PC-9 (cell line): ENCODE results near the gene FSHB. TPM values are rescaled to one million over a fixed set of nuclear protein-coding genes. Genes with fewer than 3 reads are reported as not detected.

Source experiments
- Bru-seq: library from RNA; stranded (reverse); fragments of 400-500 nt; gene quantifications from one replicate; lab custom pipeline; 2021; lab: Mats Ljungman, UMichigan
- BruChase-seq, 2 experiments: library from RNA; stranded (reverse); fragments of 400-500 nt; gene quantifications; one replicate each; lab custom pipeline; 2021; lab: Mats Ljungman, UMichigan
- BruUV-seq: library from RNA; stranded (reverse); fragments of 400-500 nt; replicated peaks from 2 replicates; lab custom pipeline; 2021; lab: Mats Ljungman, UMichigan
- CTCF ChIA-PET: fragments of 300-600 bp; sonication (Branson Sonifier 250); formaldehyde crosslinking; loops from one replicate; lab custom pipeline; 2022; ENCODE audit warnings: antibody characterized with exemption; lab: Charles Lee
- POLR2A ChIA-PET: fragments of 300-600 bp; sonication (Branson Sonifier 250); formaldehyde crosslinking; loops from one replicate; lab custom pipeline; 2022; ENCODE audit warnings: antibody characterized with exemption; ENCODE audit not compliant: unreplicated experiment; lab: Charles Lee
- DNase-seq, 2 experiments: peaks; one replicate each; pipeline versions ENCODE4 v3.0.0 to v3.0.0-alpha.2; 2015 to 2022; ENCODE audit warnings: mixed read lengths in 1 of 2
- H2AFZ ChIP-seq: fragments of 200-600 bp; sonication (generic); 2 replicates; pipeline ENCODE4 v1.8.1; 2017; ENCODE audit warnings: antibody characterized with exemption
- H3F3A ChIP-seq: fragments of 200-600 bp; sonication (generic); 2 replicates; pipeline ENCODE4 v1.8.1; 2017; ENCODE audit warnings: antibody characterized with exemption, mild to moderate bottlenecking, low read depth; ENCODE audit not compliant: insufficient read depth
- H3K27ac ChIP-seq: fragments of 200-600 bp; sonication (generic); 2 replicates; pipeline ENCODE4 v1.6.1; 2016; ENCODE audit warnings: mixed run types
- H3K27me3 ChIP-seq: fragments of 200-600 bp; sonication (generic); 2 replicates; pipeline ENCODE4 v1.6.1; 2016; ENCODE audit warnings: low read depth, mixed run types; ENCODE audit not compliant: insufficient read depth
- H3K36me3 ChIP-seq: fragments of 200-600 bp; sonication (generic); 2 replicates; pipeline ENCODE4 v1.6.1; 2016; ENCODE audit warnings: low read depth, mixed run types
- H3K4me1 ChIP-seq: fragments of 200-600 bp; sonication (generic); replicated peaks from 2 replicates; pipeline ENCODE4 v1.6.1; 2016; ENCODE audit warnings: mixed run types; ENCODE audit not compliant: insufficient read depth
- H3K4me2 ChIP-seq: fragments of 200-600 bp; sonication (generic); 2 replicates; pipeline ENCODE4 v1.6.1; 2017; ENCODE audit warnings: mixed run types
- H3K4me3 ChIP-seq: fragments of 200-600 bp; sonication (generic); 2 replicates; pipeline ENCODE4 v1.6.1; 2016; ENCODE audit warnings: mixed run types
- H3K79me2 ChIP-seq: fragments of 200-600 bp; sonication (generic); 2 replicates; pipeline ENCODE4 v1.6.1; 2017; ENCODE audit warnings: low read depth, mixed run types
- H3K9me2 ChIP-seq: fragments of 200-600 bp; sonication (generic); 2 replicates; pipeline ENCODE4 v1.8.1; 2017; ENCODE audit warnings: mild to moderate bottlenecking; ENCODE audit not compliant: insufficient read depth
- H3K9me3 ChIP-seq: fragments of 200-600 bp; sonication (generic); 2 replicates; pipeline ENCODE4 v1.8.1; 2016; ENCODE audit warnings: low read depth; ENCODE audit not compliant: insufficient read depth
- H4K20me1 ChIP-seq: fragments of 200-600 bp; sonication (generic); 2 replicates; pipeline ENCODE4 v1.8.1; 2017; ENCODE audit not compliant: insufficient read depth
- EZH2 ChIP-seq: fragments of 200-600 bp; sonication (generic); IDR thresholded peaks from 2 replicates; pipeline ENCODE4 v1.8.0; 2017; ENCODE audit warnings: antibody characterized with exemption, low read depth
- intact Hi-C: fragments of 100-400 bp; cut with micrococcal nuclease; formaldehyde crosslinking; loops from one replicate; pipeline ENCODE4 v1.10.0; 2022; ENCODE audit not compliant: unreplicated experiment
- long read RNA-seq: library from polyadenylated mRNA; stranded (forward); transcript quantifications from one replicate; pipeline ENCODE4 v2.0.0, GENCODE V29; 2022
- total RNA-seq: library from RNA; stranded (reverse); gene quantifications from 2 replicates; pipeline ENCODE4 v1.2.3, GENCODE V29; 2021
- TF ChIP-seq, protein P1 (sequence below): fragments of 200-600 bp; sonication (generic); conservative IDR thresholded peaks from 2 replicates; pipeline ENCODE4 v1.6.1; 2017; ENCODE audit warnings: mixed run types, antibody characterized with exemption, mild to moderate bottlenecking, moderate library complexity

FSHB gene
- not detected in 2 replicates for total RNA-seq
- not detected for Bru-seq, nascent RNA
- BruChase-seq, experiment 1, labeled RNA remaining after a 2-hour chase: not detected
- not detected for BruChase-seq, experiment 2, labeled RNA remaining after a 6-hour chase
- long read RNA-seq: 0 reads

DNA sequence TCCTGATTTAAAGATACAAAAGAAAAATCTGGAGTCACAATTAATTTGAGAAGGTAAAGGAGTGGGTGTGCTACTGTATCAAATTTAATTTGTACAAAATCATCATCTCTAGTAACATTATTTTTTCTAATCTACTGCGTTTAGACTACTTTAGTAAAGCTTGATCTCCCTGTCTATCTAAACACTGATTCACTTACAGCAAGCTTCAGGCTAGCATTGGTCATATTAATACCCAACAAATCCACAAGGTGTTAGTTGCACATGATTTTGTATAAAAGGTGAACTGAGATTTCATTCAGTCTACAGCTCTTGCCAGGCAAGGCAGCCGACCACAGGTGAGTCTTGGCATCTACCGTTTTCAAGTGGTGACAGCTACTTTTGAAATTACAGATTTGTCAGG, at the start of gene FSHB:
FSHB (plus strand) TSS at position 301 of the 400 bp plus-strand sequence. CDS start 889 bp downstream, outside the sequence.
- ChIA-PET POLR2A (no interaction called here), CTCF (no interaction called here)
- Histone ChIP-seq H3K4me1 (no peaks in the 10 kb centered on the region), H3K79me2 (no peaks in the 10 kb centered on the region), H3K4me2 (no peak within 1 kb of the TSS), H2AFZ (no peak within 1 kb of the TSS), H3K27me3 (no peaks in the 10 kb centered on the region), H3K9me2 (no peaks in the 10 kb centered on the region), H3K27ac (no peak within 1 kb of the TSS), H3F3A (no peaks in the 10 kb centered on the region), H4K20me1 (no peaks in the 10 kb centered on the region), H3K4me3 (no peak within 1 kb of the TSS), H3K9me3 (no peaks in the 10 kb centered on the region), H3K36me3 (no peaks in the 10 kb centered on the region)
- no TSS peak for BruUV-seq
- intact Hi-C loops: no loop called here
- DNase-seq: no peak
- TF ChIP-seq, protein P1, sequence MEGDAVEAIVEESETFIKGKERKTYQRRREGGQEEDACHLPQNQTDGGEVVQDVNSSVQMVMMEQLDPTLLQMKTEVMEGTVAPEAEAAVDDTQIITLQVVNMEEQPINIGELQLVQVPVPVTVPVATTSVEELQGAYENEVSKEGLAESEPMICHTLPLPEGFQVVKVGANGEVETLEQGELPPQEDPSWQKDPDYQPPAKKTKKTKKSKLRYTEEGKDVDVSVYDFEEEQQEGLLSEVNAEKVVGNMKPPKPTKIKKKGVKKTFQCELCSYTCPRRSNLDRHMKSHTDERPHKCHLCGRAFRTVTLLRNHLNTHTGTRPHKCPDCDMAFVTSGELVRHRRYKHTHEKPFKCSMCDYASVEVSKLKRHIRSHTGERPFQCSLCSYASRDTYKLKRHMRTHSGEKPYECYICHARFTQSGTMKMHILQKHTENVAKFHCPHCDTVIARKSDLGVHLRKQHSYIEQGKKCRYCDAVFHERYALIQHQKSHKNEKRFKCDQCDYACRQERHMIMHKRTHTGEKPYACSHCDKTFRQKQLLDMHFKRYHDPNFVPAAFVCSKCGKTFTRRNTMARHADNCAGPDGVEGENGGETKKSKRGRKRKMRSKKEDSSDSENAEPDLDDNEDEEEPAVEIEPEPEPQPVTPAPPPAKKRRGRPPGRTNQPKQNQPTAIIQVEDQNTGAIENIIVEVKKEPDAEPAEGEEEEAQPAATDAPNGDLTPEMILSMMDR: no peak
- TF ChIP-seq EZH2: no peak

DNA sequence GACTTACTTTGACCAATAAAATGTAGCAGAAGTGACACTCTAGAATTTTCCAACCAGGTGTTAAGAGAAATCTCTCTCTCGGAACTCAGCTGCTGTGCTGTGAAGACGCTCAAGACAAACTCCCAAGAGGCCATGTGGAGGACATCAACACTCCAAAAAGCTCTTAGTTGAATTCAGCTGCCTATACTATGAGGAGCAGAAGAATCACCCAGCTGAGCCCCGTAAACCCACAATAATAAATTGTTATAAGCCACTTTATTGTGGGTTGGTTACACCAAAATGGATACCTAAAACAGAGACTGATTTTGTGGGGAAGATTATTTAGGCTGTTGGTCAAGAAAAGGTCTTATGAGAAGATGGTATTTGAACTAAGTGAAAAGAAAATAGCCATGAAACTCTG, 44.1 kb upstream of the FSHB start:
- H3K4me1 ChIP-seq: no peaks in the 10 kb centered on the region
- CTCF ChIA-PET: no interaction called here
- POLR2A ChIA-PET: no interaction called here
- H3K4me3 ChIP-seq: no peak overlapping the region
- TF ChIP-seq, protein P1: no peak
- TF ChIP-seq EZH2: no peak
- H3K9me3 ChIP-seq: no peaks in the 10 kb centered on the region
- H3K27me3 ChIP-seq: no peaks in the 10 kb centered on the region
- no peaks in the 10 kb centered on the region for H3K36me3 ChIP-seq
- no peaks in the 10 kb centered on the region for H3K9me2 ChIP-seq
- intact Hi-C loops: no loop called here
- H3F3A ChIP-seq: no peaks in the 10 kb centered on the region
- H4K20me1 ChIP-seq: no peaks in the 10 kb centered on the region
- BruUV-seq: no TSS peak
- DNase-seq: no peak
- no peak overlapping the region for H3K27ac ChIP-seq
- H3K79me2 ChIP-seq: no peaks in the 10 kb centered on the region
- no peak overlapping the region for H2AFZ ChIP-seq
- H3K4me2 ChIP-seq: no peak overlapping the region

DNA sequence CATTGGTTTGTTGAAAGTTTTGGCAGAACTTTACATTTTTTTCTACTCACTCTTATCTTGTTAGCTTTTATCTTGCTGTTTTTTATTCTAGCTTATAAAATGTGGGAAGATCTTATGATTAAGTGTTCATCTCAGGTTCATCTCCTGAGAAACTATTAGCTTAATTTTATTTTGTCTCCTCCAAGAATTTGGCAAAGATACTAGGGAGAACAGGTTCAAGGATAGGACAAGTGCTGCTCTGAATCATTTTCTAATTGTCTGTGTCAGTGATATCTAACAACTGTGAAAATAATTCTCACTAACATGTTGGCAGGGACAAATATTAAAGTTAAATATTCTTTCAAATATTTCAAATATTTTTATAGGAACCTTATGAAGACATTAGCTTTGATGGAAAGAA, 38.2 kb upstream of the FSHB start:
- intact Hi-C loops: no loop called here
- Histone ChIP-seq H3K27ac (no peak overlapping the region), H3K27me3 (no peaks in the 10 kb centered on the region), H3K9me2 (no peaks in the 10 kb centered on the region), H3K4me1 (no peaks in the 10 kb centered on the region), H3F3A (no peaks in the 10 kb centered on the region), H4K20me1 (no peaks in the 10 kb centered on the region), H3K9me3 (no peaks in the 10 kb centered on the region), H3K4me2 (no peak overlapping the region), H2AFZ (no peak overlapping the region), H3K4me3 (no peak overlapping the region), H3K36me3 (no peaks in the 10 kb centered on the region), H3K79me2 (no peaks in the 10 kb centered on the region)
- DNase-seq: no peak
- ChIA-PET CTCF (no interaction called here), POLR2A (interaction anchor here (0.7 kb wide), 1 partner anchor 859 kb away, joined by 6 read pairs; no protein-coding TSS in a partner anchor)
- BruUV-seq: no TSS peak
- TF ChIP-seq, protein P1: no peak
- no peak for TF ChIP-seq EZH2
